K562 (cell line): ENCODE results near the gene DCTN2. TPM values are rescaled to one million over a fixed set of nuclear protein-coding genes. Genes with fewer than 3 reads are reported as not detected.

Experiments
- ATF1 ChIP-seq, 2 experiments: fragments of 450-650 bp in 1 of 2; IDR thresholded peaks; 2 replicates each; pipeline ENCODE4 v1.6.1; 2016; ENCODE audit warnings: missing compliant biosample characterization in 1 of 2, missing genetic modification characterization in 1 of 2
- BCOR ChIP-seq: fragments of 450-650 bp; IDR thresholded peaks from 2 replicates; pipeline ENCODE4 v1.6.1; 2016
- CBFA2T3 ChIP-seq: fragments of 450-650 bp; IDR thresholded peaks from 2 replicates; pipeline ENCODE4 v1.6.1; 2017
- DNMT1 ChIP-seq: fragments of 450-650 bp; IDR thresholded peaks from 2 replicates; pipeline ENCODE4 v1.6.1; 2016; ENCODE audit warnings: antibody characterized with exemption, mild to moderate bottlenecking
- DPF2 ChIP-seq: fragments of 450-650 bp; IDR thresholded peaks from 2 replicates; pipeline ENCODE4 v1.6.1; 2016
- E2F5 ChIP-seq: sonication (generic); formaldehyde crosslinking; IDR thresholded peaks from 2 replicates; pipeline ENCODE4 v1.8.0; 2022; ENCODE audit warnings: mild to moderate bottlenecking, missing genetic modification reagents
- ELK1 ChIP-seq: sonication (generic); formaldehyde crosslinking; IDR thresholded peaks from 2 replicates; pipeline ENCODE4 v1.8.1; 2022; ENCODE audit warnings: missing genetic modification reagents
- ETV1 ChIP-seq: fragments of 450-650 bp; conservative IDR thresholded peaks from 2 replicates; pipeline ENCODE4 v1.6.1; 2016; ENCODE audit warnings: missing genetic modification characterization, control low read depth, low read depth, missing compliant biosample characterization
- GTF2E2 ChIP-seq: fragments of 200-800 bp; sonication (Bioruptor generic); IDR thresholded peaks from 2 replicates; pipeline ENCODE4 v1.6.1; 2016; ENCODE audit warnings: missing genetic modification characterization, missing compliant biosample characterization
- KLF16 ChIP-seq: IDR thresholded peaks from 2 replicates; pipeline ENCODE4 v1.6.1; 2016; ENCODE audit warnings: antibody characterized with exemption
- LARP7 ChIP-seq: fragments of 450-650 bp; IDR thresholded peaks from 2 replicates; pipeline ENCODE4 v1.6.1; 2016
- LCOR ChIP-seq: sonication (generic); formaldehyde crosslinking; IDR thresholded peaks from 2 replicates; pipeline ENCODE4 v1.8.0; 2022; ENCODE audit warnings: mild to moderate bottlenecking, missing genetic modification reagents
- MTA1 ChIP-seq: fragments of 450-650 bp; IDR thresholded peaks from 2 replicates; pipeline ENCODE4 v1.6.1; 2017; ENCODE audit warnings: borderline replicate concordance
- NBN ChIP-seq: fragments of 450-650 bp; IDR thresholded peaks from 2 replicates; pipeline ENCODE4 v1.6.1; 2016; ENCODE audit warnings: low read depth, mild to moderate bottlenecking
- NFIX ChIP-seq: fragments of 250-450 bp; sonication (Bioruptor Pico); IDR thresholded peaks from 2 replicates; pipeline ENCODE4 v1.4.0; 2020; ENCODE audit warnings: low read depth, mild to moderate bottlenecking, moderate library complexity
- STAT5A ChIP-seq: IDR thresholded peaks from 2 replicates; pipeline ENCODE4 v1.6.1; 2012; ENCODE audit warnings: low read length, inconsistent platforms, borderline replicate concordance
- XRCC4 ChIP-seq: IDR thresholded peaks from one replicate; pipeline ENCODE4 v1.6.1; 2011; ENCODE audit not compliant: insufficient read depth, insufficient read length; ENCODE audit errors: extremely low read depth
- ZKSCAN8 ChIP-seq: fragments of 200-800 bp; sonication (Bioruptor generic); IDR thresholded peaks from 2 replicates; pipeline ENCODE4 v1.6.1; 2016; ENCODE audit warnings: missing genetic modification characterization, missing compliant biosample characterization
- ZNF436 ChIP-seq: fragments of 250-450, 450-650 bp; sonication (Bioruptor Pico); formaldehyde crosslinking; IDR thresholded peaks from 2 replicates; pipeline ENCODE4 v1.7.0; 2020; ENCODE audit warnings: mild to moderate bottlenecking
- ZNF583 ChIP-seq: fragments of 250-450 bp; sonication (Bioruptor Pico); IDR thresholded peaks from 2 replicates; pipeline ENCODE4 v1.4.0; 2020
- ZNF707 ChIP-seq: fragments of 250-450 bp; sonication (Bioruptor Pico); conservative IDR thresholded peaks from 2 replicates; pipeline ENCODE4 v1.8.0; 2022; ENCODE audit warnings: inconsistent platforms, mild to moderate bottlenecking, moderate library complexity
- ZNF764 ChIP-seq: fragments of 250-450 bp; sonication (Bioruptor Pico); IDR thresholded peaks from 2 replicates; pipeline ENCODE4 v1.4.0; 2020; ENCODE audit warnings: low read depth, mild to moderate bottlenecking, moderate library complexity
- polyA plus RNA-seq, 8 experiments: library from polyadenylated mRNA; depleted of rRNA in 4 of 8; stranded (reverse) in 5 of 8; unstranded in 3 of 8; fragments of >200 nt; fragmentation: Nextera tagmentation in 2 of 8; fragmentation: Illumina TruSeq in 1 of 8; extraction: Ambion mirVana in 2 of 8; extraction: Trizol in 1 of 8; gene quantifications; 2 replicates each; pipeline versions ENCODE4 v1.2.1 to v1.2.3, GENCODE V29; 2011 to 2014; ENCODE audit warnings: inconsistent platforms in 1 of 8, missing spikeins in 1 of 8
- total RNA-seq, 7 experiments: library from RNA; depleted of rRNA in 6 of 7; stranded (reverse); fragments of >200 nt in 6 of 7; fragmentation: Illumina TruSeq in 2 of 7; extraction: Trizol in 2 of 7; gene quantifications; 2 replicates each; pipeline versions ENCODE4 v1.2.1 to v1.2.3, GENCODE V29; 2011 to 2021; ENCODE audit warnings: low replicate concordance in 1 of 7
- TF ChIP-seq, protein P1 (sequence below): fragments of 200-800 bp; sonication (Bioruptor generic); IDR thresholded peaks from 2 replicates; pipeline ENCODE4 v1.6.1; 2017; ENCODE audit warnings: missing genetic modification characterization, missing compliant biosample characterization
- TF ChIP-seq, protein P2 (sequence below): sonication (generic); formaldehyde crosslinking; IDR thresholded peaks from 2 replicates; pipeline ENCODE4 v1.8.1; 2023; ENCODE audit warnings: mild to moderate bottlenecking, missing genetic modification reagents

The DCTN2 gene
- total and polyA plus RNA-seq, 9 of the 15 experiments (the other 6 are each of a cell fraction or from before 2014, with no cell fraction given) = 43.6 to 270 (median 125) TPM

- TF ChIP-seq DNMT1 (no peak), ZKSCAN8 (CRISPR knock-in tag) (no peak), ELK1 (CRISPR knock-in tag) (no peak), BCOR (peak; percentile 58; the same call in 1 of the 2 replicates), NBN (0 out of 2 replicates have a peak, but pooled peaks have one; percentile 66), MTA1 (peak; percentile 60; the same call in 1 of the 2 replicates), ZNF583 (CRISPR knock-in tag) (peak; percentile 38; the same call in 1 of the 2 replicates), CBFA2T3 (peak; percentile 49), ETV1 (tag) (peak; percentile 72), LARP7 (no peak), GTF2E2 (tag) (no peak), KLF16 (peak; percentile 99), ZNF436 (CRISPR knock-in tag) (no peak), LCOR (CRISPR knock-in tag) (no peak), DPF2 (peak; percentile 72), E2F5 (CRISPR knock-in tag) (no peak), ATF1 (CRISPR knock-in tag; IDR thresholded peaks at IDR 0.05) (no peak), ATF1 (tag; IDR thresholded peaks at IDR 0.05) (peak; percentile 84), ZNF764 (CRISPR knock-in tag) (no peak), STAT5A (peak; percentile 11; the same call in 1 of the 2 replicates), NFIX (CRISPR knock-in tag) (no peak), XRCC4 (no peak), ZNF707 (CRISPR knock-in tag) (0 out of 2 replicates have a peak, but pooled peaks have one; percentile 13)
- TF ChIP-seq, protein P1, sequence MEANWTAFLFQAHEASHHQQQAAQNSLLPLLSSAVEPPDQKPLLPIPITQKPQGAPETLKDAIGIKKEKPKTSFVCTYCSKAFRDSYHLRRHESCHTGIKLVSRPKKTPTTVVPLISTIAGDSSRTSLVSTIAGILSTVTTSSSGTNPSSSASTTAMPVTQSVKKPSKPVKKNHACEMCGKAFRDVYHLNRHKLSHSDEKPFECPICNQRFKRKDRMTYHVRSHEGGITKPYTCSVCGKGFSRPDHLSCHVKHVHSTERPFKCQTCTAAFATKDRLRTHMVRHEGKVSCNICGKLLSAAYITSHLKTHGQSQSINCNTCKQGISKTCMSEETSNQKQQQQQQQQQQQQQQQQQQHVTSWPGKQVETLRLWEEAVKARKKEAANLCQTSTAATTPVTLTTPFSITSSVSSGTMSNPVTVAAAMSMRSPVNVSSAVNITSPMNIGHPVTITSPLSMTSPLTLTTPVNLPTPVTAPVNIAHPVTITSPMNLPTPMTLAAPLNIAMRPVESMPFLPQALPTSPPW = peak; percentile 100
- TF ChIP-seq, protein P2, sequence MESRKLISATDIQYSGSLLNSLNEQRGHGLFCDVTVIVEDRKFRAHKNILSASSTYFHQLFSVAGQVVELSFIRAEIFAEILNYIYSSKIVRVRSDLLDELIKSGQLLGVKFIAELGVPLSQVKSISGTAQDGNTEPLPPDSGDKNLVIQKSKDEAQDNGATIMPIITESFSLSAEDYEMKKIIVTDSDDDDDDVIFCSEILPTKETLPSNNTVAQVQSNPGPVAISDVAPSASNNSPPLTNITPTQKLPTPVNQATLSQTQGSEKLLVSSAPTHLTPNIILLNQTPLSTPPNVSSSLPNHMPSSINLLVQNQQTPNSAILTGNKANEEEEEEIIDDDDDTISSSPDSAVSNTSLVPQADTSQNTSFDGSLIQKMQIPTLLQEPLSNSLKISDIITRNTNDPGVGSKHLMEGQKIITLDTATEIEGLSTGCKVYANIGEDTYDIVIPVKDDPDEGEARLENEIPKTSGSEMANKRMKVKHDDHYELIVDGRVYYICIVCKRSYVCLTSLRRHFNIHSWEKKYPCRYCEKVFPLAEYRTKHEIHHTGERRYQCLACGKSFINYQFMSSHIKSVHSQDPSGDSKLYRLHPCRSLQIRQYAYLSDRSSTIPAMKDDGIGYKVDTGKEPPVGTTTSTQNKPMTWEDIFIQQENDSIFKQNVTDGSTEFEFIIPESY = no peak
Measured at GRCh38 chr12:57522011-57522886, 24.7 kb downstream of the DCTN2 start, which contains the start of gene MBD6 (continued).
